Stimulated activated CD4-positive, alpha-beta T cell treated with anti-CD3 and anti-CD28 coated beads, Interleukin-1b, Interleukin-23, amount 100 ng/mL, for 4 hours (primary cell): ENCODE data around the gene DBF4B.
A peak's percentile ranks its signal among the peaks of the same experiment; 100 is the strongest.
"Not testable (repeated sequence)": the region's sequence is repeated elsewhere in the genome, so short reads cannot be mapped to it uniquely, and the experiment has no call there.

ENCODE experiments used
- DNase-seq, 2 donors: peaks; one replicate each; pipeline ENCODE4 v3.0.0-alpha.2; 2020; ENCODE audit warnings: low read depth in 2 of 2

The DBF4B gene

GRCh38 chr17:44708401-44709263 is at the start of gene DBF4B:
Gene DBF4B (plus strand): TSS chr17:44708665. CDS start chr17:44708821, 156 bp downstream.
- DNase-seq = peak; percentile 59 to 80

GRCh38 chr17:44661835-44662234 is 46.6 kb upstream of the DBF4B start:
- no peak for DNase-seq

- no peak for DNase-seq
Measured at GRCh38 chr17:44663095-44663494, 45.4 kb upstream of the DBF4B start.

GRCh38 chr17:44664867-44665266 is 43.6 kb upstream of the DBF4B start:
- DNase-seq = no peak

- no peak for DNase-seq
Measured at GRCh38 chr17:44666006-44666405, 42.5 kb upstream of the DBF4B start.

GRCh38 chr17:44672479-44673093 is 35.9 kb upstream of the DBF4B start:
- DNase-seq = no peak

GRCh38 chr17:44673893-44674292 is 34.6 kb upstream of the DBF4B start:
- DNase-seq = no peak

GRCh38 chr17:44677136-44677535 is 31.3 kb upstream of the DBF4B start:
- no peak for DNase-seq

GRCh38 chr17:44683303-44683702 is 25.2 kb upstream of the DBF4B start:
- DNase-seq = not testable (repeated sequence)

GRCh38 chr17:44687756-44688155 is 20.7 kb upstream of the DBF4B start:
- no peak for DNase-seq

- DNase-seq = no peak
Measured at GRCh38 chr17:44688200-44688599, 20.3 kb upstream of the DBF4B start.

GRCh38 chr17:44688675-44689476 is 19.6 kb upstream of the DBF4B start:
- DNase-seq = no peak

- peak; percentile 87 to 90 for DNase-seq
Measured at GRCh38 chr17:44689477-44690217, 18.8 kb upstream of the DBF4B start, which contains the start of gene CCDC43. Gene CCDC43 (minus strand): TSS chr17:44689776. CDS start chr17:44689753, 23 bp downstream.

GRCh38 chr17:44690746-44691306 is 17.6 kb upstream of the DBF4B start:
- not testable (repeated sequence) for DNase-seq

GRCh38 chr17:44693609-44694008 is 14.9 kb upstream of the DBF4B start:
- DNase-seq = no peak

GRCh38 chr17:44700288-44700687 is 8.2 kb upstream of the DBF4B start:
- DNase-seq = not testable (repeated sequence)

GRCh38 chr17:44707755-44708400 is 587 bp upstream of the DBF4B start:
- no peak for DNase-seq

- DNase-seq = no peak
Measured at GRCh38 chr17:44719444-44719843, 11.0 kb downstream of the DBF4B start.

- no peak for DNase-seq
Measured at GRCh38 chr17:44722254-44722653, 13.8 kb downstream of the DBF4B start.

- DNase-seq = not testable (repeated sequence)
Measured at GRCh38 chr17:44726121-44726520, 17.7 kb downstream of the DBF4B start.

- DNase-seq = no peak
Measured at GRCh38 chr17:44733753-44734152, 25.3 kb downstream of the DBF4B start.
